IPS-NIHi11 (cell line): ENCODE results near the gene APOC3.
"Not testable (repeated sequence)": the region's sequence is repeated elsewhere in the genome, so short reads cannot be mapped to it uniquely, and the experiment has no call there.

ENCODE experiments used
- DNase-seq: peaks from one replicate; pipeline ENCODE4 v3.0.0; 2012; ENCODE audit warnings: mixed read lengths, low spot score

APOC3 gene

GRCh38 chr11:116831790-116832349 lies 2.2 kb downstream of the APOC3 start:
- no peak for DNase-seq

GRCh38 chr11:116832350-116833290 lies 2.9 kb downstream of the APOC3 start:
- DNase-seq: no peak

- DNase-seq: no peak
These were observed 3.7 kb downstream of the APOC3 start for GRCh38 chr11:116833491-116833815.

- DNase-seq: no peak
These were observed 4.3 kb downstream of the APOC3 start for GRCh38 chr11:116833816-116834534.

DNA sequence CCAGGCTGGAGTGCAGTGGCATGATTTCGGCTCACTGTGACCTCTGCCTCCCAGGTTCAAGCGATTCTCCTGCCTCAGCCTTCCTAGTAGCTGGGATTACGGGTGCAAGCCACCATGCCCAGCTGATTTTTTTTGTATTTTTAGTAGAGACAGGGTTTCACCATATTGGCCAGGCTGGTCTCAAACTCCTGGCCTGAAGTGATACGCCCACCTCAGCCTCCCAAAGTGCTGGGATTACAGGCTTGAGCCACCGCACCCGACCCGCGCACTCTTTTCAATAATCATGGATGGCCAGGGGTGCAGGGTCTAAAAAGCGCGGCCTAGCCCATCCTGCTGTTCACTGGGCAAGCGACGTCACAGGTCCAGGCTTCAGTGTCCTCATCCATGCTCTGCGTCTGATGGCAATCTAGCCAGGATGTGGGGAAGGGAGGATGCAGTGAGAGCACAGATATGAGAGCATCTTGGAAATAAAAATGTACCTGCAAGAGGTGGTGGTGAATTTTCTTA lies 4.9 kb downstream of the APOC3 start:
- not testable (repeated sequence) for DNase-seq

GRCh38 chr11:116835042-116835772 lies 5.5 kb downstream of the APOC3 start:
- peak; percentile 37 for DNase-seq

DNA sequence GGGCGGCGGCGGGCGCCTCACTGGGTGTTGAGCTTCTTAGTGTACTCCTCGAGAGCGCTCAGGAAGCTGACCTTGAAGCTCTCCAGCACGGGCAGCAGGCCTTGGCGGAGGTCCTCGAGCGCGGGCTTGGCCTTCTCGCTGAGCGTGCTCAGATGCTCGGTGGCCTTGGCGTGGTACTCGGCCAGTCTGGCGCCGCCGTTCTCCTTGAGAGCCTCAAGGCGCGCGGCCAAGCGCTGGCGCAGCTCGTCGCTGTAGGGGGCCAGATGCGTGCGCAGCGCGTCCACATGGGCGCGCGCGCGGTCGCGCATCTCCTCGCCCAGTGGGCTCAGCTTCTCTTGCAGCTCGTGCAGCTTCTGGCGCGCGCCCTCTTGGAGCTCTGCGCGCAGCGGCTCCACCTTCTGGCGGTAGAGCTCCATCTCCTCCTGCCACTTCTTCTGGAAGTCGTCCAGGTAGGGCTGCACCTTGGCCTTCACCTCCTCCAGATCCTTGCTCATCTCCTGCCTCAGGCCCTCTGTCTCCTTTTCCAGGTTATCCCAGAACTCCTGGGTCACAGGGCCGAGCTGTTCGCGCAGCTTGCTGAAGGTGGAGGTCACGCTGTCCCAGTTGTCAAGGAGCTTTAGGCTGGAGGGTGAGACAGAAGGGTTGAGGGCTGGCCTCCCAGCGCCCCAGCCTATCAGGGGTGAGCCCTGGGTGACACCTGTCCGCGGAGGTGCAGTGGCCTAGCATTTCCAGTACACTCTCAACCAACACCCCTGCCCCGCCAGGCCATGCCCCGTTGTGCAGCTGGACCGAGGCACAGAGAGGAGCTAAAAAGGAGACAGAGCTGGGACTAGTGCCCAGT lies 6.3 kb downstream of the APOC3 start:
- peak; percentile 92 for DNase-seq

GRCh38 chr11:116836632-116836991 lies 6.9 kb downstream of the APOC3 start:
- DNase-seq: no peak

DNA sequence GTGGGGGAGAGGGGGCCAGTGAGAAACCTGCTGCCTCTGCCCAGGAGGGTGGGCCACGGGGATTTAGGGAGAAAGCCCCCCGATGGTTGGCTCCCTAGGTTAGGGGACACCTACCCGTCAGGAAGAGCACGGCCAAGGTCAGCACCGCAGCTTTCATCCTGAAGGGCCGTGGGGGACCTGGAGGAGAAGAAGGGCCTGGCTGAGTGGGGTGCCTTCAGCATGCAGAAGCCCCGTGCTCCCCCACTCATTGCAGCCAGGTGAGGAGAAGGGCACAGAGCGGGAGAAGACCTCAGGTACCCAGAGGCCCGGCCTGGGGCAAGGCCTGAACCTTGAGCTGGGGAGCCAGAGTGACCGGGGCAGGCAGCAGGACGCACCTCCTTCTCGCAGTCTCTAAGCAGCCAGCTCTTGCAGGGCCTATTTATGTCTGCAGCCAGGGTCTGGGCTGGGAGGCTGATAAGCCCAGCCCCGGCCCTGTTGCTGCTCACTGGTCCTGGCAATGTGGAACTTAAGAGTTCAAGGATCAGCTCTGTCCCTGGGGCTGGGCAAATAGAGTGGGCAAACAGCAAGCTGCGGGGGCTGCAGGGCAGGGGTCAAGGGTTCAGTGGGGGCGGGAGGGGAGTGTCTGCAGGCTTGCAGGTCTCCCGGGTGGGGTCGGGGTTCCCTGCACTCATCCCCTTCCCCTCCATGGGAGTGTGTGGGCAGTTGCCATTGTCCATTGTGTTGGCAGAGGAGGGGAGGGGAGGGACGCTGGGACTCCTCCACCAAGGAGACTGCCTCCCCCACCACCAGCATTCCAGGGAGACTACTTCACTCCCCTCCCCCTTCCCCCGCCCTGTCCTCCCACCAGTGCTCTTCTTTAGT lies 7.8 kb downstream of the APOC3 start, which contains the start of gene APOA1:
Gene APOA1, minus strand, starts transcription at position 392 of the 861 bp plus-strand sequence. Its CDS starts 235 bp downstream, at position 157.
- peak; percentile 66 for DNase-seq

DNA sequence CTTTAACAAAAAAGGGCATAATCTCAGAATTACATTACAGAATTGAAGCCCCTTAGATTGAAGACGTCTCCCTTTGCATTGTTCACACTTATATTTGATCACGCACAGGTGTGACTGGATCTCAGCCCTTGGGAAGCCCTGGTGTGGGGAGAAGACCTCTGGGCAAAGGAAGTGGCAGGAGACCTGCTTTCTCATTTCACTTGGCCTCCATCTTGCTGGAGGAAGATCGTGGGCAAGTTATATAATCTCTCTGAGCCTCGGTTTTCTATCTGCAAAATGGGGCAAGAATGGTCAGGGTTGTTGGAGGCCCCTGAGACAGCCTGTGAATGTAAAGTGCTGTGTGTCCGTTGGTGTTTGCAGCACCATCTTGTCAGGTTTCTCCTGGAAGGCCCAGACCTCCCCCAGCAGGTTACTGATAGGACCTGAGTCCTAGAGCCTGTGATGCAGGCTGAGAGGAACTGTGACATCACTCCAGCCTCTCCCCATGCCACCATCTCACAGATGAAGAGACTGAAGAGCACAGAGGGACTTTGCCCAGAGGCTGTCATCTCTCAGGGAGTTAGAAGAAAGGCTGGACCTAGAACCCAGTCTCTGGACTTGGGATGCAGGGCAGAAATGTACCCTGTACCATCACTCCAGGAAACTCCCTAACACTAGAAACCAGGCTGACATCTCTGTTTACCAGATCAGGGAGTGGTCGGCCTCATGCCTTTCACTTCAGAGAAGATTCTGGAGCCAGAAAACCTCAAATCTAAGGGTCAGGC lies 8.8 kb downstream of the APOC3 start:
- DNase-seq: no peak

GRCh38 chr11:116840224-116840745 lies 10.6 kb downstream of the APOC3 start:
- peak; percentile 42 for DNase-seq

GRCh38 chr11:116840746-116841296 lies 11.1 kb downstream of the APOC3 start:
- DNase-seq: no peak

- no peak for DNase-seq
These were observed 12.4 kb downstream of the APOC3 start for GRCh38 chr11:116842117-116842516.

DNA sequence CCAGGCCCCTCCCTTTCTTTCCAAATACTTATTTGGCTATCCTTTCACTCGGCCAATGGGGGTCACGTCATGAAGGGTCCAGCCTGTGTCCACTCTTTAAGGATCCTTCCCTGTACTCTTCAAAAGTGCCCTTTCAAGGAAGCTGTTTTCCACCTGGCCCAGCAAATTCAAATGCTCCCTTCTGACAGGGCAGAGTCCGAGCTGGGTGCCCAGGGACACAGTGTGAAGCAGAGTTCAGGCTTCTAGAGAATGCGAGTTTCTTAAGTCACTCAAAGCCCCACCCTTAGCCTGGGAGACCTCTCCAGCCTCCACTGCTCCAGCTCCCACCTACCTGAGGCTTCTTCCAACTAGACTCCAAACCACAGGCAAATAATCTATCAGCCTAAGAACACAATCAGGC lies 13.2 kb downstream of the APOC3 start:
- DNase-seq: no peak

DNA sequence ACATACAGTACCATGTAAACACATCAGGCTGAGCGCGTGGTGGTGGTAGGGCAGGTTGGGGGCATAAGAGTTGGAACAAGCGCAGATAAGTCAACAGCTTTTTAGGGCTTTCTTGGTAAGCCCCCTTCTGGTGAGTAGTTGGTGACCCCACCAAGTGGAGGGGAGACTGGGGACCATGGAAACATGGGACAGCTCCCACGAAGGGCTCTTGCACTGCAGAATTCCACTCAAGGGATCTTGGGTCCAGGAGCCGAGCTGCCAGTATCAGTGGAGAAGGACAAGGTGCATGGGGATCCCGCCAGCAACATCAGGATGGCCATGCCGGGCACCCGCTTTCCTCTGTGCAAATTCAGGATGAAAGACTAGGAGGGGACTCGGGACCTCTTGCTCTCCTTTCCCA lies 14.0 kb downstream of the APOC3 start:
- no peak for DNase-seq

- DNase-seq: no peak
These were observed 15.0 kb downstream of the APOC3 start for GRCh38 chr11:116844722-116845121.

GRCh38 chr11:116847612-116848011 lies 17.9 kb downstream of the APOC3 start:
- DNase-seq: no peak

GRCh38 chr11:116849060-116849459 lies 19.4 kb downstream of the APOC3 start:
- no peak for DNase-seq

- no peak for DNase-seq
These were observed 19.8 kb downstream of the APOC3 start for GRCh38 chr11:116849486-116849885.
